HFF-Myc (cell line): ENCODE data around the gene BTNL9.
"Not testable (repeated sequence)": the region's sequence is repeated elsewhere in the genome, so short reads cannot be mapped to it uniquely, and the experiment has no call there.

Experiments
- DNase-seq: peaks from one replicate; pipeline ENCODE4 v3.0.0-alpha.2; 2011; ENCODE audit warnings: low read depth; ENCODE audit errors: extremely low read depth
- H3K4me3 ChIP-seq: replicated peaks from 2 replicates; pipeline ENCODE4 v1.5.1; 2011; ENCODE audit warnings: low read depth, mild to moderate bottlenecking, control low read depth, low read length
- TF ChIP-seq, protein P1 (sequence below): IDR thresholded peaks from 2 replicates; pipeline ENCODE4 v1.5.1; 2012; ENCODE audit warnings: mild to moderate bottlenecking, low read depth, low read length, control low read depth; ENCODE audit errors: missing control alignments

The BTNL9 gene

DNA sequence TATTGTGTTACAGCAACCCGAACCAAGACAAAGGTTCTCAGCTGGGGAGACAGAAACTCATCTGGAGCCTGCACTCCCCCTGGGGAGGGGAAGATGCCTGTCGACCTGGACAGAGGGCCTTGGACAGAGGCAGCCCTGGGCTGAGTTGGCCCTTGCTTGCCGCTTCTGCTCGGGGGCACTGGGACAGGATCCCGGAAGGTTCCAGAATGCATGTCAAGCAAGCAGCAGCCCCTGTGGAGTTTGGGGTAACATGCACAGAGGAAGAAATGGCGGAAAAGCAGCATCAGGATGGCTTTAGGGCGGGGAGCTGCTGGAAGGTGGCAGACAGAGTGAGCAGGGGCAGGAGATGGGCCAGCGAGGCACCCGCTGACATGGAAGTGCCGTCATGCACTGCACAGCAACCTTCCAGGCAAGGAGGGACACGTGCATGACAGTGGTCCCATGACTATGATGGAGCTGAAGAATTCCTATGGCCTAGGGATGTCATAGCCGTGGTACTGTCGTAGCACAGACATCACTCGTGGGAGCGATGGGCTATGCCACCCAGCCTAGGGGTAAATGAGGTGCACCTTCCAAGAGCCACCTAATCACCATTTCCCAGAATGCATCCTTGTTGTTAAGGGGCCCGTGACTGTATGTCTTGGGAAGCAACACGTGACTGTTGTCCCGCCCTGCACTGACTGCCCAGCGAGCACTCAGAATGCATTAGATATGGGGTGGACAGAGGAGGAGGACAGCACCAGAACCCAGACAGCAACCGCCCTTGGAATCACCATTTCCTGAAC is 64.7 kb downstream of the BTNL9 start:
- not testable (repeated sequence) for H3K4me3 ChIP-seq, DNase-seq

DNA sequence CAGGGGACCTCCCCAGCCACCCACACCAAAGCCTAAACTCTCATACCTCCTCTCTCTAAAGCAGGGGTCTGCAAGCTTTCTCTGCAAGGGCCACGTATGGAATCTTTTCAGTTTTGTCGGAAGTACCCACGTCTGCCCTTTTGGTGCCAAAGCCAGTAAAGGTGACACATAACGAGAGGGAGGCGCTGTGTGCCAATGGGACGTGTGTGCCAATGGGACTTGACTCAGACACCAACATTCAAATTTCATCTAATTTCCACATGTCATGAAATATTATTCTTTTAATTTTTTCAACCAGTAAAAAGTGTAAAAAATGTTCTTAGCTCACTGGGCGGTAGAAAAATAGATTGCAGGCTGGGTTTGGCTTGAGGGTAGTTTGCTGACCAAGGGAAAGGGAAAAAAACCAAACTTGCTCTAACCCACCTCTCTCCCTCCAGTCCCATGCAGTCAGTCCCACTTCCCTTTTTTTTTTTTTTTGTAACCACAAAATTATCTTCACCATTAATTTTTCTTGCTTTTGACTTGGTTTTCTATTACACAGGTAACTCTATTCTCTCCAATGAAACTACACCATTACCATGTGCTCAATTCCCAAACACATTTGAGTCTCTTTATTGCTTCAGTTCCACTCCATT is 65.4 kb downstream of the BTNL9 start:
- H3K4me3 ChIP-seq = no peak overlapping the region
- TF ChIP-seq, protein P1, sequence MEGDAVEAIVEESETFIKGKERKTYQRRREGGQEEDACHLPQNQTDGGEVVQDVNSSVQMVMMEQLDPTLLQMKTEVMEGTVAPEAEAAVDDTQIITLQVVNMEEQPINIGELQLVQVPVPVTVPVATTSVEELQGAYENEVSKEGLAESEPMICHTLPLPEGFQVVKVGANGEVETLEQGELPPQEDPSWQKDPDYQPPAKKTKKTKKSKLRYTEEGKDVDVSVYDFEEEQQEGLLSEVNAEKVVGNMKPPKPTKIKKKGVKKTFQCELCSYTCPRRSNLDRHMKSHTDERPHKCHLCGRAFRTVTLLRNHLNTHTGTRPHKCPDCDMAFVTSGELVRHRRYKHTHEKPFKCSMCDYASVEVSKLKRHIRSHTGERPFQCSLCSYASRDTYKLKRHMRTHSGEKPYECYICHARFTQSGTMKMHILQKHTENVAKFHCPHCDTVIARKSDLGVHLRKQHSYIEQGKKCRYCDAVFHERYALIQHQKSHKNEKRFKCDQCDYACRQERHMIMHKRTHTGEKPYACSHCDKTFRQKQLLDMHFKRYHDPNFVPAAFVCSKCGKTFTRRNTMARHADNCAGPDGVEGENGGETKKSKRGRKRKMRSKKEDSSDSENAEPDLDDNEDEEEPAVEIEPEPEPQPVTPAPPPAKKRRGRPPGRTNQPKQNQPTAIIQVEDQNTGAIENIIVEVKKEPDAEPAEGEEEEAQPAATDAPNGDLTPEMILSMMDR = no peak
- no peak for DNase-seq

DNA sequence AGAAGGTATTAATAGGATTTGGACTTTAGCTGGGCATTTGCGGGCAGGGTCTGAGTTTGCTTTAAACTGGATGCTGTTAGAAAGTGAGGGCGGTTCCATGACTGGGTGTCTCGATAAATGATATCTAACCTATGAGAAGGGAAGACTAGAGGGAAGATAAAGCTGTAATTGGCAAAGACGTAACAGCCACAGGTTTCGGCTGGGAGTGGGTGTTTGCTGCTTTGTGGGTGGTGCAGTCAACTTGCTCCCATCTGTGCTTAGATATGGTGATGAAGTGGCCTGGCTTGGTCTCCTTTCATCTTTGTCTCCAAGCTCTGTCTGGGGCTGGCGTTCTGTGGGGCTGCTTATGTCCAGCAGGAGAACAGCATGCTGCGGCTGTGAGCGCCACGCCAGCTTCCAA is 67.6 kb downstream of the BTNL9 start:
- DNase-seq = no peak
- no peak overlapping the region for H3K4me3 ChIP-seq
- TF ChIP-seq, protein P1 = no peak

GRCh38 chr5:181108578-181109165 is 68.6 kb downstream of the BTNL9 start:
- TF ChIP-seq, protein P1 = no peak
- DNase-seq = no peak
- H3K4me3 ChIP-seq = no peak overlapping the region

GRCh38 chr5:181109489-181110013 is 69.5 kb downstream of the BTNL9 start:
- TF ChIP-seq, protein P1 = no peak
- DNase-seq = no peak
- H3K4me3 ChIP-seq = no peak overlapping the region

GRCh38 chr5:181111010-181111409 is 70.9 kb downstream of the BTNL9 start:
- DNase-seq = no peak
- TF ChIP-seq, protein P1 = no peak
- H3K4me3 ChIP-seq = no peak overlapping the region
